ENCODE measurements around the gene APBB1IP. TPM values are rescaled to one million over a fixed set of nuclear protein-coding genes. Genes with fewer than 3 reads are reported as not detected.

APBB1IP gene
- total RNA-seq, 2 donors from 2014 or later: 1.4 to 3.1 TPM

- Histone ChIP-seq H3K27ac (no peak overlapping the region), H3K4me3 (no peak overlapping the region), H3K4me1 (peaks cover 0 to 13% of the 10 kb centered on the region in 2 donors), H3K27me3 (no peaks in the 10 kb centered on the region), H3K36me3 (no peaks in the 10 kb centered on the region), H3K9me3 (no peaks in the 10 kb centered on the region)
- DNase-seq (ENCODE audit: low spot score): no peak
- peak; percentile 71 to 90 for TF ChIP-seq CTCF (IDR thresholded peaks at IDR 0.05)
These were observed 118.9 kb downstream of the APBB1IP start for GRCh38 chr10:26556748-26557640.

DNA sequence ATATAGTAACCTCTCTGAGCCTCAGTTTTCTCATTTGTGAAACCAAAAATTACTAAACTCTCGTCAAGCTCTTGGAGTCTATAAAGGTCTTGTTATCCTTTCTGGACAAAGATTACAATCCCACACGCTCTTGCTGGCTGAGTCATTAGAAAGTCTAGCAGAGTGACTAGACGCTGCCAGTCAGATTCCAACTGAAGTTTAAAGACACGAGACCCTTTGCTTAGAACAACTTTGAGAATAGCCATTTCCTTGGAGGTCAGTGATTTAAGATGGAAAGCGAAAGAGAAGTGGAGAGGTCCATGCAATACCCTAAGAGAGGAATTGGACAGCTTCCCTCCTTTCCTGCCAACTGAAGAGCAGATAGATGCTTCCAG lies 119.5 kb downstream of the APBB1IP start:
- Histone ChIP-seq H3K27ac (no peak overlapping the region), H3K36me3 (no peaks in the 10 kb centered on the region), H3K27me3 (no peaks in the 10 kb centered on the region), H3K4me3 (no peak overlapping the region), H3K4me1 (peaks cover 0 to 13% of the 10 kb centered on the region in 2 donors), H3K9me3 (no peaks in the 10 kb centered on the region)
- DNase-seq (ENCODE audit: low spot score): no peak
- TF ChIP-seq CTCF (IDR thresholded peaks at IDR 0.05): no peak

GRCh38 chr10:26566525-26567350 lies 128.6 kb downstream of the APBB1IP start:
- H3K27me3 ChIP-seq: no peaks in the 10 kb centered on the region
- no peak for TF ChIP-seq CTCF (IDR thresholded peaks at IDR 0.05)
- H3K9me3 ChIP-seq: peaks cover 0 to 9% of the 10 kb centered on the region in 2 donors
- no peak overlapping the region for H3K27ac ChIP-seq
- no peaks in the 10 kb centered on the region for H3K36me3 ChIP-seq
- H3K4me1 ChIP-seq: peaks cover 0 to 5% of the 10 kb centered on the region in 2 donors
- no peak for DNase-seq (ENCODE audit: low spot score)
- peak overlapping the region; percentile 27 to 48 for H3K4me3 ChIP-seq

GRCh38 chr10:26567351-26567721 lies 129.2 kb downstream of the APBB1IP start:
- TF ChIP-seq CTCF (IDR thresholded peaks at IDR 0.05): no peak
- no peaks in the 10 kb centered on the region for H3K36me3 ChIP-seq
- peak overlapping the region; percentile 27 to 48 for H3K4me3 ChIP-seq
- H3K9me3 ChIP-seq: peaks cover 0 to 9% of the 10 kb centered on the region in 2 donors
- no peak overlapping the region for H3K27ac ChIP-seq
- H3K27me3 ChIP-seq: no peaks in the 10 kb centered on the region
- peaks cover 0 to 5% of the 10 kb centered on the region in 2 donors for H3K4me1 ChIP-seq
- DNase-seq (ENCODE audit: low spot score): no peak

DNA sequence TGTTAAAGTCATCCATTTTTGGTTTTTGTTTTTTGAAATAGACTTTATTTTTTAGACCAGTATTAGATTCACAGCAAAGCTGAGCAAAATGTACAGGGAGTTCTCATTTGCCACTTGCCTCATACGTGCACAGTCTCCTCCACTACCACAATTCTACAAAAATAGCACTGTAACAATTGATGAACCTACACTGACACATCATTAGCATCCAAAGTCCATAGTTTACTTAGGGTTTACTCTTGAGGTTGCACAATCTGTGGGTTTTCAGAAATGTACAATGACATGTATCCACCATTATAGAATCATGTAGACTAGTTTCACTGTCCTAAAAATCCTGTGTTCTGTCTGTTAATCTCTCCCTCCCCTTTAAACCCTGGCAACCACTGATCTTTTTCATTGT lies 133.5 kb downstream of the APBB1IP start:
- Histone ChIP-seq H3K9me3 (peaks cover 0 to 9% of the 10 kb centered on the region in 2 donors), H3K4me1 (peaks cover 0 to 3% of the 10 kb centered on the region in 2 donors), H3K27ac (no peak overlapping the region), H3K36me3 (no peaks in the 10 kb centered on the region), H3K27me3 (no peaks in the 10 kb centered on the region), H3K4me3 (no peak overlapping the region)
- no peak for DNase-seq (ENCODE audit: low spot score)
- no peak for TF ChIP-seq CTCF (IDR thresholded peaks at IDR 0.05)
